Measurements from ENCODE around the gene MB. TPM values are rescaled to one million over a fixed set of nuclear protein-coding genes. Genes with fewer than 3 reads are reported as not detected.
"Not testable (repeated sequence)": the region's sequence is repeated elsewhere in the genome, so short reads cannot be mapped to it uniquely, and the experiment has no call there.

Gene MB
- total RNA-seq, 4 donors from 2014 or later, result not detected

DNA sequence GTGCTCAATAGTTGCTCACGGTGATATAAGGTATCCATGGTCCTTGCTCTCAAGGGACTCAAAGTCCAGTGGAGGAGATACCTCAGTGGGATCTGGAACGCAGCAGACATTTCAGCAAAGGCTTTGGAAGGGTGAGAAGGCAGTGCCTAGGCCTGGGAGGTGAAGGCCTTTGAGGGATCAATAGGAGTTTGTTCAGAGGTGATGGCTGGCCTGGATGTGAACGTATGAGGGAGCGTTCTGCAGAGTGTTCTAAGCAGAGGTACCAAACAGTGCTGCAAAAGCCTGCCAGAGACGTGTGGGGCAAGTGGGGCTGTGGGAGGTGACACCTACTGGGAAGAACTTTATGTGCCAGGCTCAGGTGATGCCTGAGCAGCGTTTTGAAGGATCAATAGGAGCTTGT lies 7.4 kb upstream of the MB start:
- Histone ChIP-seq H3K27me3 (no peaks in the 10 kb centered on the region), H3K4me1 (peaks cover 0 to 38% (median 4%) of the 10 kb centered on the region in 4 donors), H3K36me3 (no peaks in the 10 kb centered on the region), H3K27ac (no peak overlapping the region), H3K4me3 (no peak overlapping the region), H3K9me3 (no peaks in the 10 kb centered on the region)
- 85 to 90% methylated on average over 6 of the region's 6 CpGs for WGBS, 2 donors
- TF ChIP-seq, protein P1, sequence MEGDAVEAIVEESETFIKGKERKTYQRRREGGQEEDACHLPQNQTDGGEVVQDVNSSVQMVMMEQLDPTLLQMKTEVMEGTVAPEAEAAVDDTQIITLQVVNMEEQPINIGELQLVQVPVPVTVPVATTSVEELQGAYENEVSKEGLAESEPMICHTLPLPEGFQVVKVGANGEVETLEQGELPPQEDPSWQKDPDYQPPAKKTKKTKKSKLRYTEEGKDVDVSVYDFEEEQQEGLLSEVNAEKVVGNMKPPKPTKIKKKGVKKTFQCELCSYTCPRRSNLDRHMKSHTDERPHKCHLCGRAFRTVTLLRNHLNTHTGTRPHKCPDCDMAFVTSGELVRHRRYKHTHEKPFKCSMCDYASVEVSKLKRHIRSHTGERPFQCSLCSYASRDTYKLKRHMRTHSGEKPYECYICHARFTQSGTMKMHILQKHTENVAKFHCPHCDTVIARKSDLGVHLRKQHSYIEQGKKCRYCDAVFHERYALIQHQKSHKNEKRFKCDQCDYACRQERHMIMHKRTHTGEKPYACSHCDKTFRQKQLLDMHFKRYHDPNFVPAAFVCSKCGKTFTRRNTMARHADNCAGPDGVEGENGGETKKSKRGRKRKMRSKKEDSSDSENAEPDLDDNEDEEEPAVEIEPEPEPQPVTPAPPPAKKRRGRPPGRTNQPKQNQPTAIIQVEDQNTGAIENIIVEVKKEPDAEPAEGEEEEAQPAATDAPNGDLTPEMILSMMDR (IDR thresholded peaks at IDR 0.05), result no peak
- no peak for TF ChIP-seq EP300 (IDR thresholded peaks at IDR 0.05)
- TF ChIP-seq POLR2A (IDR thresholded peaks at IDR 0.05), result no peak
- no peak for DNase-seq (ENCODE audit: low spot score in 2 of 2)

DNA sequence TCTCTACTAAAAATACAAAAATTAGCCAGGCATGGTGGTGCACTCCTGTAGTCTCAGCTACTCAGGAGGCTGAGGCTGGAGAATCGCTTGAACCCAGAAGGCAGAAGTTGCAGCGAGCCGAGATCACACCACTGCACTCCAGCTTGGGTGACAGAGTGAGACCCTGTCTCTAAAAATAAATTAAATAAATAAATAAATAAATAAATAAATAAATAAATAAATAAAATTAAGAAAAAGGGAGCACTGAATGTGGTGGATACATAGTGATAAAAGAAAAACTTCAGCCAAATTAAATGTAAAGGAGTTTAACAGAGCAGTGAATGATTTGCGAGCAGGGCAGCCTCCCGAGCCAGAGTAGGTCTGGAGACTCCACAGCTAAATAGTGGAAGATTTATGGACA lies 6.8 kb upstream of the MB start:
- H3K27ac ChIP-seq; H3K9me3 ChIP-seq; H3K36me3 ChIP-seq; DNase-seq (ENCODE audit: low spot score in 2 of 2); H3K27me3 ChIP-seq; H3K4me3 ChIP-seq: not testable (repeated sequence)
- peaks cover 0 to 33% (median under 1%) of the 10 kb centered on the region in 4 donors for H3K4me1 ChIP-seq
- WGBS, 2 donors, result 94 to 96% methylated on average over 5 of the region's 5 CpGs

DNA sequence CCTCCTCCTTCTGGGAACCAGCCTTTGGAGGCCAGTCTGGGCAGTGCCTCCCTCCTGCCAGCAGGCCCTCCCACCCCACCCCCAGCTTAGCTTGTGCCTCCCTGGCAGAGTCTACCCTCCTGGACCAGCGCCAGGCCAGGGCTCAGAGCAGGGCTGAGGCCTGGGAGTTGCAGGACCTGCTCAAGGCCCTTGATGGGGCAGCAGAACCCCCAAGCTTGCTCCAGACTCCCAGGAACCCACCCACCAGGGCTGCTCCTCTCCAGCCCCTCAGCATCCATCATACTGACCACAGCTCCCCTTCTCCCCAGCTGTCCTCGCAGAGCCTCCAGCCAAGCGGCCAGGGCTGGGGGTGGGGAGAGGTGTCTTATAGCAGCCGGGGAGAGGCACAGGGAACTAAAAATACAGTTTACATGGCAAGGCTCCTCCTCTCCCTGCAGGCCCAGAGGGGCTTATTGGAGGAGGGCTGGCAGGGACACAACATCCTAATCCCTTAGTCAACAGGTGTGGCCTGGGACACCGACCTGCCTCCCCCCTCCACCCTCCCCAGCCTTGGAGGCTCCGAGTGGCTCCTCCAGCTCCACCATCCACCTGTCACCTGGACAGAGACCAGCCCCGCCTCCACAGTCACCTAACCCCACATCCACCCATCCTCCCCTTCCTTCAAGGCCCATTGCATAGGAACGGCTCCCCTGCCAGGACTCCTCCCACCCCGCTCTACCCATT lies 5.2 kb upstream of the MB start:
- peaks cover 0 to 20% (median 0%) of the 10 kb centered on the region in 4 donors for H3K4me1 ChIP-seq
- H3K9me3 ChIP-seq, result no peaks in the 10 kb centered on the region
- H3K4me3 ChIP-seq, result no peak overlapping the region
- no peak overlapping the region for H3K27ac ChIP-seq
- TF ChIP-seq, protein P1 (IDR thresholded peaks at IDR 0.05), result no peak
- no peak for TF ChIP-seq EP300 (IDR thresholded peaks at IDR 0.05)
- TF ChIP-seq POLR2A (IDR thresholded peaks at IDR 0.05), result no peak
- no peak for DNase-seq (ENCODE audit: low spot score in 2 of 2)
- WGBS, 2 donors, result 74 to 76% methylated on average over 9 of the region's 9 CpGs
- no peaks in the 10 kb centered on the region for H3K36me3 ChIP-seq
- H3K27me3 ChIP-seq, result no peaks in the 10 kb centered on the region

DNA sequence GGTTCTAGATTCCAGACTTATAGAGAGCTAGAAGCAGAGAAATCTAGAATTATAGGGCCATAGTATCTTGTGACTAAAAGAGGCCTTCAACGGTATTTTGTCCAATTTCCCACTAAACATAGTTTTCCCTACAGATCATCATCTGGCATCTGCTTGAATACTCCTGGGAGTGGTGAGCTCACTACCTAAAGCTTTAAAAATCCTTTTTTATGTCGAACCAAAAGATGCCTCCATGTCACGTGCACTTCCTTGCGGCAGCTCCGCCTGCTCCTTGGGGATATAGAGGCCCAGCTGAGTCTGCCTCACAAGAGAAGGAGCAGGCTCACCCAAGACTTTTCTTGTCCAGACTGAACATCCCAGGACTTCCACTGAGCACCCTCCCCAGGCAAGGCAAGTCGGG lies 4.3 kb upstream of the MB start:
- H3K4me1 ChIP-seq, result peaks cover 0 to 16% (median 0%) of the 10 kb centered on the region in 4 donors
- no peaks in the 10 kb centered on the region for H3K27me3 ChIP-seq
- no peak overlapping the region for H3K4me3 ChIP-seq
- WGBS, 2 donors, result 75 to 78% methylated on average over 6 of the region's 6 CpGs
- no peak for DNase-seq (ENCODE audit: low spot score in 2 of 2)
- H3K36me3 ChIP-seq, result no peaks in the 10 kb centered on the region
- H3K27ac ChIP-seq, result no peak overlapping the region
- TF ChIP-seq, protein P1 (IDR thresholded peaks at IDR 0.05), result no peak
- TF ChIP-seq POLR2A (IDR thresholded peaks at IDR 0.05) (no peak), EP300 (IDR thresholded peaks at IDR 0.05) (no peak)
- H3K9me3 ChIP-seq, result no peaks in the 10 kb centered on the region

DNA sequence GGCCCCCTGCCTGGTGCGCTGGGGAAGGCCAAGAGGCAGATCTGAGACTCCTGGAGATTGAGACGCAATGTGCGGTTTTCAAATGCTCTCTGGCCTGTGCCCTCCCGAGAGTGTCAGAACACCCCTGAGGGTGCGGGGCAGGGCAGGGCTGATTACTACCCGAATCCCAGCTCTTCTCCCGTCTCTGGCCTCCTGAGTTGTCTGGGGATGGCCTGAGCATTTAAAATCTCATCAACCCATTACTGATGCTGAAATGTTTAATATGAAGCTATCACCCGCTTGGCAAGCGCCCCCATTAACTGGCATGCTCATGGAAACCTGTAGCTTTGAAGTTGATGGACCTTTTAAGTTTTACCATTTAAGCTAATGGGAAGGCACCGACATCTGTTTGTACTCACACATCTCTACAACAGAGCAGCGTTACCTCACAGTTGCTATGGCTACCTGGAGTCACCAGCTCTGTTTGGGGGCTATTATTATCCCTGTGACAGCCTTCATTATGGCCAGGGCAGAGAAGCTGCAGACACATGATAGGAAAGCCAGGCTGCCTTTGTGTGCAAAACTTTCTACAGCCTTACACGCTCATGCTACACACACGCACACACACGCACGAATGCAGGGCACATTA lies 3.6 kb upstream of the MB start:
- no peak for DNase-seq (ENCODE audit: low spot score in 2 of 2)
- 70 to 75% methylated on average over 15 of the region's 15 CpGs for WGBS, 2 donors

More for the DNA sequence above, 3.6 kb upstream of the MB start:
- H3K9me3 ChIP-seq, result no peaks in the 10 kb centered on the region
- H3K27ac ChIP-seq, result no peak overlapping the region
- no peaks in the 10 kb centered on the region for H3K27me3 ChIP-seq
- H3K36me3 ChIP-seq, result no peaks in the 10 kb centered on the region
- H3K4me3 ChIP-seq, result no peak overlapping the region
- H3K4me1 ChIP-seq, result peaks cover 0 to 16% (median 0%) of the 10 kb centered on the region in 4 donors
- TF ChIP-seq EP300 (IDR thresholded peaks at IDR 0.05), result no peak
- TF ChIP-seq, protein P1 (IDR thresholded peaks at IDR 0.05), result no peak
- no peak for TF ChIP-seq POLR2A (IDR thresholded peaks at IDR 0.05)
